GM12878 (cell line): ENCODE results near the gene SRRM3. TPM values are rescaled to one million over a fixed set of nuclear protein-coding genes. Genes with fewer than 3 reads are reported as not detected.

Source experiments
- ATAC-seq: fragments of 200-7000 bp; cut with Tn5 transposase; 3 replicates; pipeline ENCODE4 v1.9.1; 2020; ENCODE audit warnings: mild to moderate bottlenecking, moderate library complexity
- BruUV-seq: library from RNA; stranded (reverse); fragments of 400-500 nt; replicated peaks from 2 replicates; lab custom pipeline; 2021; lab: Mats Ljungman, UMichigan
- CTCF ChIA-PET: fragments of 300-600 bp; sonication (Branson Sonifier 250); formaldehyde crosslinking; extraction: SDS; loops from one replicate; lab custom pipeline; 2021; ENCODE audit warnings: inconsistent platforms; lab: Yijun Ruan, JAX
- POLR2A ChIA-PET: fragments of 350-600 bp; formaldehyde crosslinking; extraction: SDS; loops from one replicate; lab custom pipeline; 2021; ENCODE audit warnings: inconsistent platforms; lab: Charles Lee
- RAD21 ChIA-PET: fragments of 300-600 bp; sonication (Branson Sonifier 250); formaldehyde crosslinking; loops from one replicate; lab custom pipeline; 2023; ENCODE audit warnings: antibody characterized with exemption; ENCODE audit not compliant: unreplicated experiment; lab: Charles Lee
- SMC1A ChIA-PET: fragments of 300-600 bp; sonication (Branson Sonifier 250); formaldehyde crosslinking; loops from one replicate; lab custom pipeline; 2023; ENCODE audit not compliant: unreplicated experiment, uncharacterized antibody; lab: Charles Lee
- DNase-seq: peaks from one replicate; pipeline ENCODE4 v3.0.0-alpha.2; 2011; ENCODE audit warnings: low read depth, low spot score
- FAIRE-seq: peaks from 3 replicates; lab custom pipeline; 2011; peaks lifted over from hg19 to GRCh38; lab: Jason Lieb, UNC
- H2AFZ ChIP-seq: 2 replicates; pipeline ENCODE4 v1.6.0; 2011; ENCODE audit warnings: low read depth, low read length, control low read depth; ENCODE audit not compliant: control insufficient read depth
- H3K27ac ChIP-seq: 2 replicates; pipeline ENCODE4 v1.5.1; 2011; ENCODE audit warnings: control low read depth; ENCODE audit not compliant: control insufficient read depth, insufficient read depth
- H3K27me3 ChIP-seq, 2 experiments: replicated peaks in 1 of 2; 2 replicates each; pipeline versions ENCODE4 v1.6.0 to v1.6.1; 2011; ENCODE audit warnings: low read length in 1 of 2; ENCODE audit not compliant: control insufficient read depth in 2 of 2, insufficient read depth in 2 of 2
- H3K36me3 ChIP-seq, 2 experiments: 2 replicates each; pipeline ENCODE4 v1.5.1; 2011; ENCODE audit warnings: low read length in 1 of 2; ENCODE audit not compliant: control insufficient read depth in 2 of 2, insufficient read depth in 2 of 2
- H3K4me1 ChIP-seq: 2 replicates; pipeline ENCODE4 v1.6.1; 2011; ENCODE audit warnings: mild to moderate bottlenecking, low read length, moderate library complexity, mixed read lengths; ENCODE audit not compliant: control insufficient read depth, insufficient read depth
- H3K4me2 ChIP-seq: 2 replicates; pipeline ENCODE4 v1.6.0; 2011; ENCODE audit warnings: control low read depth; ENCODE audit not compliant: control insufficient read depth, insufficient read depth
- H3K4me3 ChIP-seq: fragments of 200-600 bp; sonication (generic); 2 replicates; pipeline ENCODE4 v1.5.1; 2016
- H3K79me2 ChIP-seq: 2 replicates; pipeline ENCODE4 v1.6.0; 2011; ENCODE audit warnings: low read length; ENCODE audit not compliant: control insufficient read depth, insufficient read depth
- H3K9ac ChIP-seq: 2 replicates; pipeline ENCODE4 v1.8.0; 2011; ENCODE audit warnings: low read length, control low read depth, mixed read lengths; ENCODE audit not compliant: control insufficient read depth, insufficient read depth
- H3K9me3 ChIP-seq: replicated peaks from 3 replicates; pipeline ENCODE4 v1.5.1; 2011; ENCODE audit warnings: mild to moderate bottlenecking, low read length; ENCODE audit not compliant: control insufficient read depth, insufficient read depth
- H4K20me1 ChIP-seq: 2 replicates; pipeline ENCODE4 v1.6.0; 2011; ENCODE audit not compliant: control insufficient read depth, insufficient read depth
- CHD2 ChIP-seq: IDR thresholded peaks from 2 replicates; pipeline ENCODE4 v1.6.1; 2011; ENCODE audit warnings: low read depth, low read length, improper control_type of control experiment, borderline replicate concordance
- ELK1 ChIP-seq: IDR thresholded peaks from 2 replicates; pipeline ENCODE4 v1.6.1; 2012; ENCODE audit warnings: low read depth, low read length, improper control_type of control experiment
- HDGF ChIP-seq: fragments of 450-650 bp; IDR thresholded peaks from 2 replicates; pipeline ENCODE4 v1.6.1; 2016; ENCODE audit warnings: antibody characterized with exemption
- IKZF2 ChIP-seq, 2 experiments: fragments of 450-650 bp; IDR thresholded peaks; 2 replicates each; pipeline ENCODE4 v1.6.1; 2017; ENCODE audit warnings: mild to moderate bottlenecking in 2 of 2, moderate library complexity in 2 of 2
- IRF5 ChIP-seq: fragments of 450-650 bp; IDR thresholded peaks from 2 replicates; pipeline ENCODE4 v1.6.1; 2017; ENCODE audit warnings: borderline replicate concordance
- JUND ChIP-seq: IDR thresholded peaks from 2 replicates; pipeline ENCODE4 v1.6.1; 2012; ENCODE audit warnings: low read depth, mild to moderate bottlenecking, low read length, improper control_type of control experiment, moderate library complexity
- NFIC ChIP-seq: IDR thresholded peaks from 2 replicates; pipeline ENCODE4 v1.6.1; 2012; ENCODE audit warnings: low read depth, mild to moderate bottlenecking, inconsistent platforms, low read length, moderate library complexity
- NR2F1 ChIP-seq: fragments of 450-650 bp; conservative IDR thresholded peaks from 2 replicates; pipeline ENCODE4 v1.6.1; 2017; ENCODE audit warnings: mild to moderate bottlenecking
- PAX5 ChIP-seq: IDR thresholded peaks from 2 replicates; pipeline ENCODE4 v1.6.1; 2011; ENCODE audit warnings: low read depth, low read length, borderline replicate concordance
- POLR2A ChIP-seq: IDR thresholded peaks from 2 replicates; pipeline ENCODE4 v1.6.1; 2011; ENCODE audit warnings: low read depth, mild to moderate bottlenecking, low read length
- POLR2AphosphoS2 ChIP-seq: IDR thresholded peaks from 2 replicates; pipeline ENCODE4 v1.6.1; 2011; ENCODE audit warnings: low read depth, mild to moderate bottlenecking, low read length, improper control_type of control experiment, moderate library complexity
- RFX5 ChIP-seq: IDR thresholded peaks from 2 replicates; pipeline ENCODE4 v1.6.1; 2011; ENCODE audit warnings: low read depth, low read length, improper control_type of control experiment
- SIN3A ChIP-seq: IDR thresholded peaks from 2 replicates; pipeline ENCODE4 v1.6.1; 2012; ENCODE audit warnings: low read depth, low read length, improper control_type of control experiment
- SP1 ChIP-seq: IDR thresholded peaks from one replicate; pipeline ENCODE4 v1.6.1; 2011; ENCODE audit warnings: low read depth, low read length
- STAT3 ChIP-seq: IDR thresholded peaks from 2 replicates; pipeline ENCODE4 v1.6.1; 2011; ENCODE audit warnings: low read depth, low read length, improper control_type of control experiment
- SUPT20H ChIP-seq: IDR thresholded peaks from 2 replicates; pipeline ENCODE4 v1.6.1; 2011; ENCODE audit warnings: low read depth, mild to moderate bottlenecking, low read length, moderate library complexity, borderline replicate concordance; ENCODE audit not compliant: control insufficient read depth
- SUZ12 ChIP-seq: fragments of 200-600 bp; sonication (generic); IDR thresholded peaks from one replicate; pipeline ENCODE4 v1.6.1; 2018; ENCODE audit warnings: antibody characterized with exemption, mild to moderate bottlenecking; ENCODE audit not compliant: unreplicated experiment
- TARDBP ChIP-seq: IDR thresholded peaks from 2 replicates; pipeline ENCODE4 v1.6.1; 2016; ENCODE audit warnings: borderline replicate concordance
- TCF3 ChIP-seq: IDR thresholded peaks from 2 replicates; pipeline ENCODE4 v1.6.1; 2012; ENCODE audit warnings: low read depth, mild to moderate bottlenecking, low read length, borderline replicate concordance; ENCODE audit not compliant: insufficient read depth
- ZBED1 ChIP-seq: IDR thresholded peaks from 2 replicates; pipeline ENCODE4 v1.6.1; 2016; ENCODE audit warnings: borderline replicate concordance
- WGBS: methylation state at CpG from one replicate; pipeline ENCODE4 v1.1.6; 2016; ENCODE audit warnings: low lambda C conversion rate; ENCODE audit not compliant: insufficient replicate concordance, insufficient coverage; ENCODE audit errors: missing lambda C conversion rate; 5-methylcytosine and 5-hydroxymethylcytosine counted together
- in situ Hi-C: fragments of 300-500 bp; cut with MboI; formaldehyde crosslinking; loops from 9 replicates; pipeline ENCODE4 v1.14.3; 2018; ENCODE audit warnings: mixed read lengths
- intact Hi-C: fragments of 100-400 bp; cut with micrococcal nuclease; formaldehyde crosslinking; loops from one replicate; pipeline ENCODE4 v1.14.2; 2022; ENCODE audit not compliant: unreplicated experiment
- polyA plus RNA-seq, 11 experiments: library from polyadenylated mRNA; depleted of rRNA in 4 of 11; unstranded in 6 of 11; stranded (reverse) in 5 of 11; fragments of >200 nt; fragmentation: Nextera tagmentation in 4 of 11; fragmentation: Illumina TruSeq in 1 of 11; extraction: Ambion mirVana in 4 of 11; extraction: Trizol in 1 of 11; gene quantifications; 1 replicate in 1 of 11; 2 replicates in 10 of 11; pipeline versions ENCODE4 v1.2.1 to v1.2.3, GENCODE V29; 2011 to 2016; ENCODE audit warnings: inconsistent platforms in 2 of 11, missing spikeins in 2 of 11, low read depth in 1 of 11
- total RNA-seq, 4 experiments: library from RNA; depleted of rRNA in 3 of 4; stranded (reverse); fragments of >200 nt in 3 of 4; fragmentation: Illumina TruSeq in 1 of 4; extraction: Trizol in 1 of 4; gene quantifications; 2 replicates each; pipeline versions ENCODE4 v1.2.1 to v1.2.3, GENCODE V29; 2013 to 2021

Gene SRRM3
- total and polyA plus RNA-seq, 10 of the 15 experiments (the other 5 are each of a cell fraction or from before 2014, with no cell fraction given): 0.03 to 0.15 (median 0.05) TPM; not detected in 6

- RAD21 ChIA-PET: no interaction called here
- CTCF ChIA-PET: interaction anchor here (1.1 kb wide), 2 partner anchors 10 to 125 kb away, joined by 3 to 4 read pairs; no protein-coding TSS in a partner anchor
- Histone ChIP-seq H2AFZ (no peak overlapping the region), H3K79me2 (peaks cover 1% of the 10 kb centered on the region; the same call in 1 of the 2 replicates), H3K9ac (no peak overlapping the region), H3K27me3 (no peaks in the 10 kb centered on the region), H3K9me3 (no peaks in the 10 kb centered on the region), H3K4me3 (no peak overlapping the region), H3K4me2 (no peak overlapping the region), H3K36me3 (no peaks in the 10 kb centered on the region; a peak in 1 of 4 replicates), H3K4me1 (peaks cover 3% of the 10 kb centered on the region), H3K27ac (no peak overlapping the region), H4K20me1 (no peaks in the 10 kb centered on the region)
- DNase-seq (no peak), FAIRE-seq (no peak), ATAC-seq (no peak)
- POLR2A ChIA-PET: no interaction called here
- in situ Hi-C loops (no loop called here), intact Hi-C loops (no loop called here)
- WGBS: 94% methylated on average over 3 of the region's 3 CpGs
- SMC1A ChIA-PET: interaction anchor here (2.0 kb wide), 1 partner anchor 9 kb away, joined by 8 read pairs; no protein-coding TSS in a partner anchor
- TF ChIP-seq TARDBP: no peak
- no peak for TF ChIP-seq TCF3
- TF ChIP-seq ZBED1: no peak
- TF ChIP-seq SP1: no peak
- TF ChIP-seq STAT3: no peak
- no peak for TF ChIP-seq IRF5
- no peak for TF ChIP-seq NFIC
- no peak for TF ChIP-seq SIN3A
- no peak for TF ChIP-seq PAX5
- TF ChIP-seq HDGF: no peak
- TF ChIP-seq CHD2: no peak
- TF ChIP-seq SUZ12: no peak
- TF ChIP-seq NR2F1: no peak
- no peak for TF ChIP-seq SUPT20H
- TF ChIP-seq ELK1: no peak
- no peak for TF ChIP-seq POLR2A
- TF ChIP-seq RFX5: no peak
- no peak for TF ChIP-seq JUND
- TF ChIP-seq POLR2AphosphoS2: no peak
- no peak for TF ChIP-seq IKZF2 (IDR thresholded peaks at IDR 0.05)
- no TSS peak for BruUV-seq
Observed at GRCh38 chr7:76301000-76301399, 99.3 kb downstream of the SRRM3 start.
